ENCODE data around the gene TRANK1.
"Not testable (repeated sequence)": the region's sequence is repeated elsewhere in the genome, so short reads cannot be mapped to it uniquely, and the experiment has no call there.

Gene TRANK1

GRCh38 chr3:36919439-36920160 lies 25.3 kb downstream of the TRANK1 start:
- DNase-seq (ENCODE audit: low read depth in 2 of 2) = no peak

- no peak for DNase-seq (ENCODE audit: low read depth in 2 of 2)
These were observed 26.8 kb downstream of the TRANK1 start for GRCh38 chr3:36918050-36918449.

- peak in 1 of 2 donors; percentile 9 for DNase-seq (ENCODE audit: low read depth in 2 of 2)
These were observed 32.7 kb downstream of the TRANK1 start for GRCh38 chr3:36911990-36912804.

- no peak for DNase-seq (ENCODE audit: low read depth in 2 of 2)
These were observed 35.2 kb downstream of the TRANK1 start for GRCh38 chr3:36909666-36910065.

GRCh38 chr3:36909181-36909580 lies 35.7 kb downstream of the TRANK1 start:
- no peak for DNase-seq (ENCODE audit: low read depth in 2 of 2)

GRCh38 chr3:36908647-36909180 lies 36.1 kb downstream of the TRANK1 start:
- DNase-seq (ENCODE audit: low read depth in 2 of 2) = no peak

GRCh38 chr3:36907911-36908646 lies 36.8 kb downstream of the TRANK1 start:
- peak; percentile 51 to 55 for DNase-seq (ENCODE audit: low read depth in 2 of 2)

- no peak for DNase-seq (ENCODE audit: low read depth in 2 of 2)
These were observed 38.2 kb downstream of the TRANK1 start for GRCh38 chr3:36906504-36907149.

GRCh38 chr3:36905545-36905944 lies 39.3 kb downstream of the TRANK1 start:
- DNase-seq (ENCODE audit: low read depth in 2 of 2) = no peak

- DNase-seq (ENCODE audit: low read depth in 2 of 2) = no peak
These were observed 40.2 kb downstream of the TRANK1 start for GRCh38 chr3:36904641-36905040.

- DNase-seq (ENCODE audit: low read depth in 2 of 2) = not testable (repeated sequence)
These were observed 40.8 kb downstream of the TRANK1 start for GRCh38 chr3:36904065-36904464.

GRCh38 chr3:36903119-36903882 lies 41.6 kb downstream of the TRANK1 start:
- no peak for DNase-seq (ENCODE audit: low read depth in 2 of 2)

- DNase-seq (ENCODE audit: low read depth in 2 of 2) = no peak
These were observed 43.3 kb downstream of the TRANK1 start for GRCh38 chr3:36901588-36901987.

- DNase-seq (ENCODE audit: low read depth in 2 of 2) = no peak
These were observed 44.1 kb downstream of the TRANK1 start for GRCh38 chr3:36900474-36901443.

- no peak for DNase-seq (ENCODE audit: low read depth in 2 of 2)
These were observed 49.1 kb downstream of the TRANK1 start for GRCh38 chr3:36895496-36896409.

- DNase-seq (ENCODE audit: low read depth in 2 of 2) = no peak
These were observed 49.9 kb downstream of the TRANK1 start for GRCh38 chr3:36894914-36895313.

GRCh38 chr3:36893826-36894225 lies 51.0 kb downstream of the TRANK1 start:
- no peak for DNase-seq (ENCODE audit: low read depth in 2 of 2)

GRCh38 chr3:36893137-36893557 lies 51.7 kb downstream of the TRANK1 start:
- DNase-seq (ENCODE audit: low read depth in 2 of 2) = peak in 1 of 2 donors; percentile 28

Measured in stimulated activated CD8-positive, alpha-beta memory T cell treated with anti-CD3 and anti-CD28 coated beads, Interleukin-7, amount 100 ng/mL, for 4 hours (primary cell).